ENCODE results near the gene TSPAN11.

TSPAN11 gene

GRCh38 chr12:30910038-30910350 is 16.6 kb upstream of the TSPAN11 start:
- H3K79me2 ChIP-seq (ENCODE audit: insufficient read depth, low read length): no peaks in the 10 kb centered on the region
- H4K20me1 ChIP-seq (ENCODE audit: low read depth, low read length): no peaks in the 10 kb centered on the region
- no peak overlapping the region for H3K4me3 ChIP-seq (ENCODE audit: insufficient read depth, low read length, poor library complexity, severe bottlenecking)
- no peaks in the 10 kb centered on the region for H3K36me3 ChIP-seq (ENCODE audit: low read length)
- H3K9me2 ChIP-seq (replicated peaks; ENCODE audit: insufficient read depth, low read length): no peaks in the 10 kb centered on the region
- H3K9me3 ChIP-seq (ENCODE audit: insufficient read depth, low read length): no peaks in the 10 kb centered on the region
- no peaks in the 10 kb centered on the region for H3F3A ChIP-seq (ENCODE audit: insufficient read depth)
- H3K27me3 ChIP-seq (ENCODE audit: low read length): no peaks in the 10 kb centered on the region
- H3K9ac ChIP-seq (ENCODE audit: low read length): no peak overlapping the region
- no peak overlapping the region for H2AFZ ChIP-seq (ENCODE audit: low read depth, low read length, severe bottlenecking)
- H3K27ac ChIP-seq (ENCODE audit: low read depth, low read length): no peak overlapping the region
- no peak overlapping the region for H3K4me2 ChIP-seq (ENCODE audit: low read depth, low read length, poor library complexity, severe bottlenecking)
- no peak for TF ChIP-seq CTCF (IDR thresholded peaks at IDR 0.05; ENCODE audit: insufficient read depth, low read length, poor library complexity, severe bottlenecking)
- TF ChIP-seq EZH2phosphoT487 (conservative IDR thresholded peaks at IDR 0.05; ENCODE audit: low read length): no peak

GRCh38 chr12:30911207-30911606 is 15.3 kb upstream of the TSPAN11 start:
- Histone ChIP-seq H3K27ac (ENCODE audit: low read depth, low read length) (no peak overlapping the region), H3K9me3 (ENCODE audit: insufficient read depth, low read length) (no peaks in the 10 kb centered on the region), H3K79me2 (ENCODE audit: insufficient read depth, low read length) (no peaks in the 10 kb centered on the region), H3K9me2 (replicated peaks; ENCODE audit: insufficient read depth, low read length) (no peaks in the 10 kb centered on the region), H2AFZ (ENCODE audit: low read depth, low read length, severe bottlenecking) (no peak overlapping the region), H3K9ac (ENCODE audit: low read length) (no peak overlapping the region), H3K36me3 (ENCODE audit: low read length) (no peaks in the 10 kb centered on the region), H4K20me1 (ENCODE audit: low read depth, low read length) (no peaks in the 10 kb centered on the region), H3F3A (ENCODE audit: insufficient read depth) (no peaks in the 10 kb centered on the region), H3K4me3 (ENCODE audit: insufficient read depth, low read length, poor library complexity, severe bottlenecking) (no peak overlapping the region), H3K27me3 (ENCODE audit: low read length) (no peaks in the 10 kb centered on the region), H3K4me2 (ENCODE audit: low read depth, low read length, poor library complexity, severe bottlenecking) (no peak overlapping the region)
- TF ChIP-seq CTCF (IDR thresholded peaks at IDR 0.05; ENCODE audit: insufficient read depth, low read length, poor library complexity, severe bottlenecking): no peak
- TF ChIP-seq EZH2phosphoT487 (conservative IDR thresholded peaks at IDR 0.05; ENCODE audit: low read length): no peak

GRCh38 chr12:30913323-30913722 is 13.2 kb upstream of the TSPAN11 start:
- H3K4me3 ChIP-seq (ENCODE audit: insufficient read depth, low read length, poor library complexity, severe bottlenecking): no peak overlapping the region
- H3K36me3 ChIP-seq (ENCODE audit: low read length): no peaks in the 10 kb centered on the region
- no peaks in the 10 kb centered on the region for H4K20me1 ChIP-seq (ENCODE audit: low read depth, low read length)
- H3K9me3 ChIP-seq (ENCODE audit: insufficient read depth, low read length): no peaks in the 10 kb centered on the region
- TF ChIP-seq CTCF (IDR thresholded peaks at IDR 0.05; ENCODE audit: insufficient read depth, low read length, poor library complexity, severe bottlenecking) (no peak), EZH2phosphoT487 (conservative IDR thresholded peaks at IDR 0.05; ENCODE audit: low read length) (no peak)
- no peaks in the 10 kb centered on the region for H3K79me2 ChIP-seq (ENCODE audit: insufficient read depth, low read length)
- no peak overlapping the region for H3K9ac ChIP-seq (ENCODE audit: low read length)
- H3K4me2 ChIP-seq (ENCODE audit: low read depth, low read length, poor library complexity, severe bottlenecking): no peak overlapping the region
- H3K9me2 ChIP-seq (replicated peaks; ENCODE audit: insufficient read depth, low read length): no peaks in the 10 kb centered on the region
- no peak overlapping the region for H2AFZ ChIP-seq (ENCODE audit: low read depth, low read length, severe bottlenecking)
- no peak overlapping the region for H3K27ac ChIP-seq (ENCODE audit: low read depth, low read length)
- no peaks in the 10 kb centered on the region for H3F3A ChIP-seq (ENCODE audit: insufficient read depth)
- no peaks in the 10 kb centered on the region for H3K27me3 ChIP-seq (ENCODE audit: low read length)

Data from SU-DHL-6 (cell line).